ENCODE results near the gene SLC22A1.
A peak's percentile ranks its signal among the peaks of the same experiment; 100 is the strongest.
"Not testable (repeated sequence)": the region's sequence is repeated elsewhere in the genome, so short reads cannot be mapped to it uniquely, and the experiment has no call there.

The SLC22A1 gene

GRCh38 chr6:160137989-160138835, 16.6 kb downstream of the SLC22A1 start:
- peak; percentile 56 for DNase-seq
- H3K4me3 ChIP-seq (ENCODE audit: low read depth, low read length): no peak overlapping the region
- no peaks in the 10 kb centered on the region for H3K4me1 ChIP-seq

GRCh38 chr6:160138839-160139419, 17.3 kb downstream of the SLC22A1 start:
- Histone ChIP-seq H3K9me3 (no peaks in the 10 kb centered on the region), H3K4me1 (no peaks in the 10 kb centered on the region), H3K36me3 (no peaks in the 10 kb centered on the region), H3K27me3 (no peaks in the 10 kb centered on the region), H3K4me3 (ENCODE audit: low read depth, low read length) (no peak overlapping the region)
- no peak for TF ChIP-seq CTCF (IDR thresholded peaks at IDR 0.05; ENCODE audit: low read depth, low read length)
- no peak for DNase-seq

More at GRCh38 chr6:160137989-160138835, 16.6 kb downstream of the SLC22A1 start:
- Histone ChIP-seq H3K9me3 (no peaks in the 10 kb centered on the region), H3K27me3 (no peaks in the 10 kb centered on the region), H3K36me3 (no peaks in the 10 kb centered on the region)
- TF ChIP-seq CTCF (IDR thresholded peaks at IDR 0.05; ENCODE audit: low read depth, low read length): peak; percentile 71

GRCh38 chr6:160139420-160139851, 17.8 kb downstream of the SLC22A1 start:
- DNase-seq: no peak
- Histone ChIP-seq H3K27me3 (no peaks in the 10 kb centered on the region), H3K4me1 (no peaks in the 10 kb centered on the region), H3K36me3 (no peaks in the 10 kb centered on the region), H3K4me3 (ENCODE audit: low read depth, low read length) (no peak overlapping the region), H3K9me3 (no peaks in the 10 kb centered on the region)
- TF ChIP-seq CTCF (IDR thresholded peaks at IDR 0.05; ENCODE audit: low read depth, low read length): no peak

GRCh38 chr6:160140493-160140892, 18.9 kb downstream of the SLC22A1 start:
- not testable (repeated sequence) for H3K4me1 ChIP-seq; H3K36me3 ChIP-seq; DNase-seq; H3K27me3 ChIP-seq; H3K4me3 ChIP-seq (ENCODE audit: low read depth, low read length); H3K9me3 ChIP-seq

GRCh38 chr6:160141001-160141726, 19.5 kb downstream of the SLC22A1 start:
- H3K36me3 ChIP-seq: no peaks in the 10 kb centered on the region
- no peak overlapping the region for H3K4me3 ChIP-seq (ENCODE audit: low read depth, low read length)
- no peak for DNase-seq
- no peaks in the 10 kb centered on the region for H3K4me1 ChIP-seq
- no peaks in the 10 kb centered on the region for H3K27me3 ChIP-seq
- no peak for TF ChIP-seq CTCF (IDR thresholded peaks at IDR 0.05; ENCODE audit: low read depth, low read length)
- no peaks in the 10 kb centered on the region for H3K9me3 ChIP-seq

DNA sequence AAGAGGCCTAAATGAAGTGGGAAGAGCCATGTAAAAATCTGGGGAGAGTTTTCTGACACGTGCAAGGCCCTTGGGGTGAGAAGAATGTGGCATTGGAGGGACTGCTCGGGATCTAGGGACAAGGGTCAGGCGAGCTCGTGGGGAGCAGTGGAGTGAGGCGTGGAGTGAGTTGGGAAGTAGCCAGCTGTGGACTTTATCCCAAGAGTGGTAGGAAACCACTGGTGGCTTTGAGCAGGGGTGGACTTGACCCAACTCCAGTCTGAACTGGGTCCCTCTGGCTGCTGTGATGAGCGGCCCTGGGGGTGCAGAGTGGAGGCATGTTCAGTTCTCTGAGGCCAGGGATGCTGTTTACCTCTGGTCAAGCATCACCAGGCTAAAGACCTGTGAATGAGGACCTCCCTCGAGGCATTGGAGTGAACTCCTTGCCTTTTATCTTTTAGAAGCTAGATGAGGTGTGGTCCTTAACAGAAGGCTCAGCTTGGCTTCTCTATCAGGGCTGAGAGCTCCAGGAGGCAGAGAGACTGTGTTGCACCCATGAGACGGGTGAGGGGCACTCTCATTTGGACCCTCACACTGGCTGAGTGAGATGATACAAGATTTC, 20.6 kb downstream of the SLC22A1 start:
- H3K36me3 ChIP-seq: no peaks in the 10 kb centered on the region
- H3K9me3 ChIP-seq: no peaks in the 10 kb centered on the region
- no peak for TF ChIP-seq CTCF (IDR thresholded peaks at IDR 0.05; ENCODE audit: low read depth, low read length)
- no peaks in the 10 kb centered on the region for H3K27me3 ChIP-seq
- no peak for DNase-seq
- no peaks in the 10 kb centered on the region for H3K4me1 ChIP-seq
- no peak overlapping the region for H3K4me3 ChIP-seq (ENCODE audit: low read depth, low read length)

Data from BE2C (cell line).